Fibroblast of lung (primary cell): ENCODE measurements around the gene CCM2L. TPM values are rescaled to one million over a fixed set of nuclear protein-coding genes. Genes with fewer than 3 reads are reported as not detected.
"Not testable (repeated sequence)": the region's sequence is repeated elsewhere in the genome, so short reads cannot be mapped to it uniquely, and the experiment has no call there.

Experiments
- DNase-seq, 2 donors: peaks; one replicate each; pipeline versions ENCODE4 v3.0.0 to v3.0.0-alpha.2; 2010; ENCODE audit warnings: low read depth in 2 of 2
- H2AFZ ChIP-seq: 2 replicates; pipeline ENCODE4 v1.5.1; 2012; ENCODE audit warnings: low read length, control low read depth, inconsistent platforms
- H3K27ac ChIP-seq: 2 replicates; pipeline ENCODE4 v1.5.1; 2011; ENCODE audit warnings: low read length, control low read depth; ENCODE audit not compliant: insufficient read depth
- H3K27me3 ChIP-seq: 2 replicates; pipeline ENCODE4 v1.5.1; 2011; ENCODE audit warnings: mild to moderate bottlenecking, low read length; ENCODE audit not compliant: control insufficient read depth, insufficient read depth
- H3K36me3 ChIP-seq: 2 replicates; pipeline ENCODE4 v1.5.1; 2011; ENCODE audit warnings: low read length; ENCODE audit not compliant: control insufficient read depth, insufficient read depth
- H3K4me1 ChIP-seq: 2 replicates; pipeline ENCODE4 v1.5.1; 2011; ENCODE audit warnings: low read length; ENCODE audit not compliant: control insufficient read depth, insufficient read depth; ENCODE audit errors: extremely low read depth
- H3K4me2 ChIP-seq: 2 replicates; pipeline ENCODE4 v1.5.1; 2011; ENCODE audit warnings: low read length, control low read depth; ENCODE audit not compliant: insufficient read depth; ENCODE audit errors: extremely low read depth
- H3K4me3 ChIP-seq, 4 experiments: fragments of 200-600 bp in 1 of 4; sonication (generic) in 1 of 4; replicated peaks in 1 of 4; 2 replicates each; pipeline ENCODE4 v1.5.1; 2011 to 2016; ENCODE audit warnings: low read length in 4 of 4, low read depth in 3 of 4, mild to moderate bottlenecking in 3 of 4, control low read depth in 2 of 4, inconsistent platforms in 1 of 4, mixed read lengths in 1 of 4; ENCODE audit not compliant: insufficient read depth in 1 of 4; ENCODE audit errors: control extremely low read depth in 1 of 4
- H3K79me2 ChIP-seq: 2 replicates; pipeline ENCODE4 v1.5.1; 2012; ENCODE audit warnings: mild to moderate bottlenecking, low read length, inconsistent platforms; ENCODE audit not compliant: control insufficient read depth, insufficient read depth
- H3K9ac ChIP-seq: 2 replicates; pipeline ENCODE4 v1.5.1; 2011; ENCODE audit warnings: mild to moderate bottlenecking, low read length, control low read depth; ENCODE audit not compliant: insufficient read depth
- H3K9me3 ChIP-seq: 2 replicates; pipeline ENCODE4 v1.5.1; 2012; ENCODE audit warnings: low read depth, low read length; ENCODE audit not compliant: control insufficient read depth, insufficient read depth
- H4K20me1 ChIP-seq: 2 replicates; pipeline ENCODE4 v1.5.1; 2011; ENCODE audit warnings: low read length; ENCODE audit not compliant: control insufficient read depth, insufficient read depth; ENCODE audit errors: extremely low read depth
- CTCF ChIP-seq, 2 donors: IDR thresholded peaks in 1 of 2; conservative IDR thresholded peaks in 1 of 2; 1 replicate in 1 of 2; 2 replicates in 1 of 2; pipeline ENCODE4 v1.5.1; 2011 to 2012; ENCODE audit warnings: low read length in 2 of 2, control low read depth in 1 of 2, inconsistent platforms in 1 of 2, low read depth in 1 of 2, mild to moderate bottlenecking in 1 of 2
- EZH2 ChIP-seq: IDR thresholded peaks from 2 replicates; pipeline ENCODE4 v1.5.1; 2012; ENCODE audit warnings: low read length, control low read depth, mild to moderate bottlenecking; ENCODE audit errors: missing control alignments
- polyA plus RNA-seq, 2 donors: library from polyadenylated mRNA; depleted of rRNA in 1 of 2; stranded (reverse) in 1 of 2; unstranded in 1 of 2; fragments of >200 nt; gene quantifications; 2 replicates each; pipeline ENCODE4 v1.2.1, GENCODE V29; 2011 to 2012; ENCODE audit warnings: missing spikeins in 1 of 2
- total RNA-seq: library from RNA; depleted of rRNA; stranded (reverse); fragments of >200 nt; gene quantifications from 2 replicates; pipeline ENCODE4 v1.2.1, GENCODE V29; 2014

The CCM2L gene
- total and polyA plus RNA-seq, 2 donors (not counting 1 experiment from before 2014, with no cell fraction given): not detected

- peak overlapping the region; percentile 11 for H3K4me2 ChIP-seq
These were observed 21.0 kb downstream of the CCM2L start for GRCh38 chr20:32031007-32031958.

GRCh38 chr20:32033316-32033715 is 23.1 kb downstream of the CCM2L start:
- Histone ChIP-seq H3K27me3 (peaks cover 43% of the 10 kb centered on the region), H3K27ac (no peak overlapping the region), H4K20me1 (no peaks in the 10 kb centered on the region)

More at GRCh38 chr20:32031007-32031958, 21.0 kb downstream of the CCM2L start:
- Histone ChIP-seq H3K4me3 (peak overlapping the region in 1 of 4 experiments; percentile 22), H4K20me1 (no peaks in the 10 kb centered on the region), H3K36me3 (no peaks in the 10 kb centered on the region), H3K4me1 (no peaks in the 10 kb centered on the region), H3K9me3 (no peaks in the 10 kb centered on the region), H3K79me2 (no peaks in the 10 kb centered on the region), H3K27ac (no peak overlapping the region), H3K27me3 (peaks cover 37% of the 10 kb centered on the region), H3K9ac (no peak overlapping the region), H2AFZ (no peak overlapping the region)
- peak; percentile 75 to 80 for DNase-seq
- peak; percentile 58 for TF ChIP-seq EZH2
- peak; percentile 71 to 88 for TF ChIP-seq CTCF (conservative IDR thresholded peaks at IDR 0.05 in 1 of 2, IDR thresholded peaks at IDR 0.05 in 1 of 2; ENCODE audit: low read depth in 1 of 2, low read length in 2 of 2)

GRCh38 chr20:32033721-32034120 is 23.5 kb downstream of the CCM2L start:
- not testable (repeated sequence) for H3K36me3 ChIP-seq, H3K9ac ChIP-seq, H3K79me2 ChIP-seq, H3K4me2 ChIP-seq, H2AFZ ChIP-seq, H4K20me1 ChIP-seq, H3K9me3 ChIP-seq, DNase-seq, H3K4me3 ChIP-seq, H3K27ac ChIP-seq, H3K4me1 ChIP-seq
- peaks cover 45% of the 10 kb centered on the region for H3K27me3 ChIP-seq

More at GRCh38 chr20:32033316-32033715, 23.1 kb downstream of the CCM2L start:
- TF ChIP-seq CTCF (conservative IDR thresholded peaks at IDR 0.05 in 1 of 2, IDR thresholded peaks at IDR 0.05 in 1 of 2; ENCODE audit: low read depth in 1 of 2, low read length in 2 of 2): no peak
- no peak for TF ChIP-seq EZH2
- Histone ChIP-seq H3K4me3 (no peak overlapping the region), H3K79me2 (no peaks in the 10 kb centered on the region), H3K9me3 (no peaks in the 10 kb centered on the region), H3K9ac (no peak overlapping the region), H3K4me2 (no peak overlapping the region), H3K4me1 (no peaks in the 10 kb centered on the region), H3K36me3 (no peaks in the 10 kb centered on the region), H2AFZ (no peak overlapping the region)
- DNase-seq: no peak
